HEK293 (cell line): Measurements from ENCODE around the gene TMEM198.

Experiments used
- CTCF ChIA-PET: fragments of 350-600 bp; formaldehyde crosslinking; extraction: SDS; loops from one replicate; lab custom pipeline; 2021; ENCODE audit warnings: antibody characterized with exemption; lab: Yijun Ruan, JAX
- POLR2A ChIA-PET: fragments of 300-600 bp; formaldehyde crosslinking; extraction: SDS; loops from one replicate; lab custom pipeline; 2020; ENCODE audit warnings: antibody characterized with exemption, inconsistent platforms; lab: Yijun Ruan, JAX
- H3K27ac ChIP-seq: fragments of 200-500 bp; sonication (Bioruptor generic); 2 replicates; pipeline ENCODE4 v1.5.1; 2014; ENCODE audit warnings: low read depth, low read length, control low read depth, inconsistent platforms; ENCODE audit errors: extremely low read depth
- H3K36me3 ChIP-seq, 2 experiments: fragments of 200-500 bp in 1 of 2; sonication (Bioruptor generic) in 1 of 2; 1 replicate in 1 of 2; 2 replicates in 1 of 2; pipeline ENCODE4 v1.5.1; 2014 to 2017; ENCODE audit warnings: inconsistent platforms in 2 of 2, low read length in 2 of 2; ENCODE audit not compliant: control insufficient read depth in 2 of 2, insufficient read depth in 1 of 2
- H3K4me1 ChIP-seq: fragments of 200-500 bp; sonication (Bioruptor generic); 2 replicates; pipeline ENCODE4 v1.5.1; 2014; ENCODE audit warnings: mild to moderate bottlenecking, low read length, inconsistent platforms; ENCODE audit not compliant: control insufficient read depth, insufficient read depth
- H3K4me3 ChIP-seq: 2 replicates; pipeline ENCODE4 v1.5.1; 2011; ENCODE audit warnings: low read depth, mild to moderate bottlenecking, control low read depth, low read length, moderate library complexity
- H3K9me3 ChIP-seq: fragments of 200-500 bp; sonication (Bioruptor generic); 2 replicates; pipeline ENCODE4 v1.5.1; 2014; ENCODE audit warnings: low read depth, low read length, inconsistent platforms; ENCODE audit not compliant: control insufficient read depth, insufficient read depth
- BCL11A ChIP-seq: fragments of 450-650 bp; formaldehyde crosslinking; IDR thresholded peaks from 2 replicates; pipeline ENCODE4 v1.5.1; 2016; ENCODE audit warnings: low read depth, missing biosample characterization, missing genetic modification characterization
- GLIS1 ChIP-seq: fragments of 450-650 bp; formaldehyde crosslinking; IDR thresholded peaks from 2 replicates; pipeline ENCODE4 v1.5.1; 2016; ENCODE audit warnings: missing biosample characterization, missing genetic modification characterization
- GLIS2 ChIP-seq: fragments of 450-650 bp; formaldehyde crosslinking; IDR thresholded peaks from 2 replicates; pipeline ENCODE4 v1.5.1; 2016; ENCODE audit warnings: missing biosample characterization, missing genetic modification characterization
- ZFP37 ChIP-seq: fragments of 450-650 bp; formaldehyde crosslinking; IDR thresholded peaks from 2 replicates; pipeline ENCODE4 v1.5.1; 2016; ENCODE audit warnings: missing biosample characterization, missing genetic modification characterization
- ZIC2 ChIP-seq: fragments of 450-650 bp; formaldehyde crosslinking; IDR thresholded peaks from 2 replicates; pipeline ENCODE4 v1.5.1; 2016; ENCODE audit warnings: missing biosample characterization, missing genetic modification characterization
- ZNF366 ChIP-seq: fragments of 450-650 bp; formaldehyde crosslinking; conservative IDR thresholded peaks from 2 replicates; pipeline ENCODE4 v1.5.1; 2016; ENCODE audit warnings: missing biosample characterization, missing genetic modification characterization
- ZNF416 ChIP-seq: fragments of 450-650 bp; formaldehyde crosslinking; IDR thresholded peaks from 2 replicates; pipeline ENCODE4 v1.5.1; 2016; ENCODE audit warnings: missing biosample characterization, missing genetic modification characterization
- ZNF514 ChIP-seq: fragments of 450-650 bp; formaldehyde crosslinking; IDR thresholded peaks from 2 replicates; pipeline ENCODE4 v1.5.1; 2016; ENCODE audit warnings: missing biosample characterization, missing genetic modification characterization
- ZNF600 ChIP-seq: fragments of 450-650 bp; formaldehyde crosslinking; IDR thresholded peaks from 2 replicates; pipeline ENCODE4 v1.5.1; 2016; ENCODE audit warnings: missing biosample characterization, missing genetic modification characterization
- ZNF768 ChIP-seq: fragments of 450-650 bp; formaldehyde crosslinking; IDR thresholded peaks from 2 replicates; pipeline ENCODE4 v1.5.1; 2018; ENCODE audit warnings: missing biosample characterization, mild to moderate bottlenecking, missing genetic modification characterization
- TF ChIP-seq, protein P1 (sequence below): fragments of 450-650 bp; formaldehyde crosslinking; IDR thresholded peaks from 2 replicates; pipeline ENCODE4 v1.5.1; 2016; ENCODE audit warnings: missing biosample characterization, missing genetic modification characterization, borderline replicate concordance
- TF ChIP-seq, protein P2 (sequence below): fragments of 450-650 bp; formaldehyde crosslinking; IDR thresholded peaks from 2 replicates; pipeline ENCODE4 v1.5.1; 2016; ENCODE audit warnings: missing biosample characterization, missing genetic modification characterization

TMEM198 gene

GRCh38 chr2:219505585-219505984 lies 38.2 kb upstream of the TMEM198 start (continued):
- TF ChIP-seq ZNF514 (tag by site-specific recombination) (no peak), ZNF366 (tag by site-specific recombination) (no peak), ZFP37 (no peak), ZNF416 (tag by site-specific recombination) (no peak), ZNF768 (tag by site-specific recombination) (no peak), GLIS1 (tag by site-specific recombination) (no peak)
- TF ChIP-seq, protein P1, sequence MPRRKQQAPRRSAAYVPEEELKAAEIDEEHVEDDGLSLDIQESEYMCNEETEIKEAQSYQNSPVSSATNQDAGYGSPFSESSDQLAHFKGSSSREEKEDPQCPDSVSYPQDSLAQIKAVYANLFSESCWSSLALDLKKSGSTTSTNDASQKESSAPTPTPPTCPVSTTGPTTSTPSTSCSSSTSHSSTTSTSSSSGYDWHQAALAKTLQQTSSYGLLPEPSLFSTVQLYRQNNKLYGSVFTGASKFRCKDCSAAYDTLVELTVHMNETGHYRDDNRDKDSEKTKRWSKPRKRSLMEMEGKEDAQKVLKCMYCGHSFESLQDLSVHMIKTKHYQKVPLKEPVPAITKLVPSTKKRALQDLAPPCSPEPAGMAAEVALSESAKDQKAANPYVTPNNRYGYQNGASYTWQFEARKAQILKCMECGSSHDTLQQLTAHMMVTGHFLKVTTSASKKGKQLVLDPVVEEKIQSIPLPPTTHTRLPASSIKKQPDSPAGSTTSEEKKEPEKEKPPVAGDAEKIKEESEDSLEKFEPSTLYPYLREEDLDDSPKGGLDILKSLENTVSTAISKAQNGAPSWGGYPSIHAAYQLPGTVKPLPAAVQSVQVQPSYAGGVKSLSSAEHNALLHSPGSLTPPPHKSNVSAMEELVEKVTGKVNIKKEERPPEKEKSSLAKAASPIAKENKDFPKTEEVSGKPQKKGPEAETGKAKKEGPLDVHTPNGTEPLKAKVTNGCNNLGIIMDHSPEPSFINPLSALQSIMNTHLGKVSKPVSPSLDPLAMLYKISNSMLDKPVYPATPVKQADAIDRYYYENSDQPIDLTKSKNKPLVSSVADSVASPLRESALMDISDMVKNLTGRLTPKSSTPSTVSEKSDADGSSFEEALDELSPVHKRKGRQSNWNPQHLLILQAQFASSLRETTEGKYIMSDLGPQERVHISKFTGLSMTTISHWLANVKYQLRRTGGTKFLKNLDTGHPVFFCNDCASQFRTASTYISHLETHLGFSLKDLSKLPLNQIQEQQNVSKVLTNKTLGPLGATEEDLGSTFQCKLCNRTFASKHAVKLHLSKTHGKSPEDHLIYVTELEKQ (tag by site-specific recombination): no peak
- TF ChIP-seq, protein P2, sequence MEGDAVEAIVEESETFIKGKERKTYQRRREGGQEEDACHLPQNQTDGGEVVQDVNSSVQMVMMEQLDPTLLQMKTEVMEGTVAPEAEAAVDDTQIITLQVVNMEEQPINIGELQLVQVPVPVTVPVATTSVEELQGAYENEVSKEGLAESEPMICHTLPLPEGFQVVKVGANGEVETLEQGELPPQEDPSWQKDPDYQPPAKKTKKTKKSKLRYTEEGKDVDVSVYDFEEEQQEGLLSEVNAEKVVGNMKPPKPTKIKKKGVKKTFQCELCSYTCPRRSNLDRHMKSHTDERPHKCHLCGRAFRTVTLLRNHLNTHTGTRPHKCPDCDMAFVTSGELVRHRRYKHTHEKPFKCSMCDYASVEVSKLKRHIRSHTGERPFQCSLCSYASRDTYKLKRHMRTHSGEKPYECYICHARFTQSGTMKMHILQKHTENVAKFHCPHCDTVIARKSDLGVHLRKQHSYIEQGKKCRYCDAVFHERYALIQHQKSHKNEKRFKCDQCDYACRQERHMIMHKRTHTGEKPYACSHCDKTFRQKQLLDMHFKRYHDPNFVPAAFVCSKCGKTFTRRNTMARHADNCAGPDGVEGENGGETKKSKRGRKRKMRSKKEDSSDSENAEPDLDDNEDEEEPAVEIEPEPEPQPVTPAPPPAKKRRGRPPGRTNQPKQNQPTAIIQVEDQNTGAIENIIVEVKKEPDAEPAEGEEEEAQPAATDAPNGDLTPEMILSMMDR: no peak

GRCh38 chr2:219506153-219506801 lies 37.6 kb upstream of the TMEM198 start:
- H3K4me1 ChIP-seq: peaks cover 2% of the 10 kb centered on the region
- CTCF ChIA-PET: interaction anchor here (0.7 to 0.8 kb wide), 2 partner anchors 35 to 102 kb away, joined by 5 to 6 read pairs; no protein-coding TSS in a partner anchor
- H3K27ac ChIP-seq: no peak overlapping the region
- TF ChIP-seq BCL11A (tag by site-specific recombination) (no peak), ZIC2 (tag by site-specific recombination) (peak; percentile 66), GLIS2 (tag by site-specific recombination) (peak; percentile 40; the same call in 1 of the 2 replicates), ZNF600 (tag by site-specific recombination) (peak; percentile 74)
- POLR2A ChIA-PET: no interaction called here
- H3K36me3 ChIP-seq: peaks cover 0 to 53% of the 10 kb centered on the region in 2 experiments; a peak in 2 of 3 replicates
- no peaks in the 10 kb centered on the region for H3K9me3 ChIP-seq
- no peak overlapping the region for H3K4me3 ChIP-seq

GRCh38 chr2:219506802-219507526 lies 36.9 kb upstream of the TMEM198 start:
- POLR2A ChIA-PET: interaction anchor here (1.5 kb wide), 1 partner anchor 9 kb away, joined by 12 read pairs; the partner anchor contains the start of gene GMPPA
- H3K4me1 ChIP-seq: peaks cover 2% of the 10 kb centered on the region
- no peaks in the 10 kb centered on the region for H3K9me3 ChIP-seq
- TF ChIP-seq ZIC2 (tag by site-specific recombination): no peak
- H3K4me3 ChIP-seq: no peak overlapping the region
- peaks cover 0 to 49% of the 10 kb centered on the region in 2 experiments; a peak in 2 of 3 replicates for H3K36me3 ChIP-seq
- CTCF ChIA-PET: interaction anchor here (0.7 to 9.5 kb wide), 4 partner anchors 9 to 103 kb away, joined by 5 to 150 read pairs (median 72); partner anchors contain the start of gene GMPPA
- no peak overlapping the region for H3K27ac ChIP-seq
